Esophagus squamous epithelium (tissue), 5 donors: ENCODE results near the gene TARS2. TPM values are rescaled to one million over a fixed set of nuclear protein-coding genes. Genes with fewer than 3 reads are reported as not detected.

Source experiments
- DNase-seq: peaks from one replicate; lab custom pipeline; 2025; lab: John Stamatoyannopoulos, UW
- H3K27ac ChIP-seq, 4 donors: fragments of 200-600 bp; sonication (generic); one replicate each; pipeline ENCODE4 v1.5.1; 2016 to 2019; ENCODE audit warnings: mild to moderate bottlenecking in 1 of 4
- H3K27me3 ChIP-seq, 4 donors: fragments of 200-600 bp; sonication (generic); 1 replicate in 3 of 4; 2 replicates in 1 of 4; pipeline versions ENCODE4 v1.5.1 to v1.6.0; 2017 to 2021; ENCODE audit warnings: antibody characterized with exemption in 1 of 4
- H3K36me3 ChIP-seq, 3 donors: fragments of 200-600 bp; sonication (generic); one replicate each; pipeline ENCODE4 v1.5.1; 2016 to 2019
- H3K4me1 ChIP-seq, 3 donors: fragments of 200-600 bp; sonication (generic); one replicate each; pipeline ENCODE4 v1.5.1; 2017 to 2019
- H3K4me3 ChIP-seq, 4 donors: fragments of 200-600 bp; sonication (generic); 1 replicate in 3 of 4; 2 replicates in 1 of 4; pipeline ENCODE4 v1.5.1; 2016 to 2019; ENCODE audit warnings: mild to moderate bottlenecking in 2 of 4, moderate library complexity in 1 of 4
- H3K9me3 ChIP-seq, 3 donors: fragments of 200-600 bp; sonication (generic); one replicate each; pipeline ENCODE4 v1.5.1; 2016 to 2019
- POLR2A ChIP-seq, 4 donors: fragments of 450-650 bp; IDR thresholded peaks; one replicate each; pipeline ENCODE4 v1.6.1; 2017; ENCODE audit warnings: antibody characterized with exemption in 4 of 4, mild to moderate bottlenecking in 4 of 4, moderate library complexity in 3 of 4
- WGBS, 2 donors: methylation state at CpG; one replicate each; pipeline ENCODE4 v1.1.5; 2018; 5-methylcytosine and 5-hydroxymethylcytosine counted together
- intact Hi-C: fragments of 100-400 bp; cut with DNase I; formaldehyde crosslinking; loops from one replicate; pipeline ENCODE4 v1.15.0; 2022
- total RNA-seq, 4 donors: library from RNA; depleted of rRNA; stranded (reverse); fragments of >200 nt; gene quantifications; one replicate each; pipeline ENCODE4 v1.1.0, GENCODE V29; 2016
- TF ChIP-seq, protein P1 (sequence below), 6 experiments: fragments of 450-650 bp in 4 of 6; fragments of 200-600 bp in 2 of 6; sonication (generic) in 2 of 6; IDR thresholded peaks; one replicate each; pipeline ENCODE4 v1.5.1; 2016 to 2019; ENCODE audit warnings: antibody characterized with exemption in 6 of 6, mild to moderate bottlenecking in 4 of 6, moderate library complexity in 4 of 6
- donor health status: DM: yes; HTN: yes; CAD: no.

The TARS2 gene
- total RNA-seq, 4 donors from 2014 or later, result 10.5 to 16.5 (median 13.7) TPM

DNA sequence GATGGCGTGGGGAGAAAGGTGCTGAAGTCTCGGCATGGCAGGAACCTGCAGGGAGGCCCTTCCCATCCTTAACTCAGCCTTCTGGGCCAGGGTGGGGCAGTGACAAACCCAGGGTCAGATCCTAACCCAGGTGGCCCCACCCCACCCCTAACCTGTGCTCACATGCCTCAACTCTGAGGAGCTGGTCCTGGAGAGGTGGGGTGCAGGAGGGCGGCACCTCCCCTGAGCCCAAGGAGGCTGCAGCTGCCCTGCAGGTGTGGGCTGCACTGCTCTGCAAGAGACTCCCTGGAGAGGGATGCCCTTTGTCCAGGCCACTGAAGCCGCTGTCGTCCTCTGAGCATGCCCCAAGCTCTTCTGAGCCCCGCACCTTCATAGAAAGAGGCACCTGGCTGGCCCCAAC is 46.8 kb downstream of the TARS2 start:
- 61 to 67% methylated on average over 2 to 4 of the region's 6 CpGs for WGBS, 2 donors
- intact Hi-C loops, result loop anchor here (10.0 kb wide), 1 partner anchor 69 kb away; no protein-coding TSS in a partner anchor
- Histone ChIP-seq H3K27ac (peak overlapping the region; percentile 49 to 90 (median 80)), H3K4me3 (no peak overlapping the region), H3K36me3 (no peaks in the 10 kb centered on the region), H3K4me1 (peaks cover 29 to 69% (median 40%) of the 10 kb centered on the region in 3 donors), H3K27me3 (no peaks in the 10 kb centered on the region), H3K9me3 (no peaks in the 10 kb centered on the region)
- TF ChIP-seq, protein P1, sequence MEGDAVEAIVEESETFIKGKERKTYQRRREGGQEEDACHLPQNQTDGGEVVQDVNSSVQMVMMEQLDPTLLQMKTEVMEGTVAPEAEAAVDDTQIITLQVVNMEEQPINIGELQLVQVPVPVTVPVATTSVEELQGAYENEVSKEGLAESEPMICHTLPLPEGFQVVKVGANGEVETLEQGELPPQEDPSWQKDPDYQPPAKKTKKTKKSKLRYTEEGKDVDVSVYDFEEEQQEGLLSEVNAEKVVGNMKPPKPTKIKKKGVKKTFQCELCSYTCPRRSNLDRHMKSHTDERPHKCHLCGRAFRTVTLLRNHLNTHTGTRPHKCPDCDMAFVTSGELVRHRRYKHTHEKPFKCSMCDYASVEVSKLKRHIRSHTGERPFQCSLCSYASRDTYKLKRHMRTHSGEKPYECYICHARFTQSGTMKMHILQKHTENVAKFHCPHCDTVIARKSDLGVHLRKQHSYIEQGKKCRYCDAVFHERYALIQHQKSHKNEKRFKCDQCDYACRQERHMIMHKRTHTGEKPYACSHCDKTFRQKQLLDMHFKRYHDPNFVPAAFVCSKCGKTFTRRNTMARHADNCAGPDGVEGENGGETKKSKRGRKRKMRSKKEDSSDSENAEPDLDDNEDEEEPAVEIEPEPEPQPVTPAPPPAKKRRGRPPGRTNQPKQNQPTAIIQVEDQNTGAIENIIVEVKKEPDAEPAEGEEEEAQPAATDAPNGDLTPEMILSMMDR (IDR thresholded peaks at IDR 0.05), result no peak
- TF ChIP-seq POLR2A (IDR thresholded peaks at IDR 0.05), result no peak
- no peak for DNase-seq

- TF ChIP-seq, protein P1 (IDR thresholded peaks at IDR 0.05), result no peak
- TF ChIP-seq POLR2A (IDR thresholded peaks at IDR 0.05), result no peak
- Histone ChIP-seq H3K36me3 (no peaks in the 10 kb centered on the region), H3K27me3 (no peaks in the 10 kb centered on the region), H3K9me3 (no peaks in the 10 kb centered on the region), H3K4me1 (peaks cover 29 to 66% (median 35%) of the 10 kb centered on the region in 3 donors), H3K27ac (peak overlapping the region; percentile 31 to 90 (median 80)), H3K4me3 (no peak overlapping the region)
- intact Hi-C loops, result loop anchor here (10.0 kb wide), 1 partner anchor 71 kb away; no protein-coding TSS in a partner anchor
- 84 to 86% methylated on average over 7 to 8 of the region's 14 CpGs for WGBS, 2 donors
- no peak for DNase-seq
Measured at GRCh38 chr1:150535511-150536287, 48.5 kb downstream of the TARS2 start.

DNA sequence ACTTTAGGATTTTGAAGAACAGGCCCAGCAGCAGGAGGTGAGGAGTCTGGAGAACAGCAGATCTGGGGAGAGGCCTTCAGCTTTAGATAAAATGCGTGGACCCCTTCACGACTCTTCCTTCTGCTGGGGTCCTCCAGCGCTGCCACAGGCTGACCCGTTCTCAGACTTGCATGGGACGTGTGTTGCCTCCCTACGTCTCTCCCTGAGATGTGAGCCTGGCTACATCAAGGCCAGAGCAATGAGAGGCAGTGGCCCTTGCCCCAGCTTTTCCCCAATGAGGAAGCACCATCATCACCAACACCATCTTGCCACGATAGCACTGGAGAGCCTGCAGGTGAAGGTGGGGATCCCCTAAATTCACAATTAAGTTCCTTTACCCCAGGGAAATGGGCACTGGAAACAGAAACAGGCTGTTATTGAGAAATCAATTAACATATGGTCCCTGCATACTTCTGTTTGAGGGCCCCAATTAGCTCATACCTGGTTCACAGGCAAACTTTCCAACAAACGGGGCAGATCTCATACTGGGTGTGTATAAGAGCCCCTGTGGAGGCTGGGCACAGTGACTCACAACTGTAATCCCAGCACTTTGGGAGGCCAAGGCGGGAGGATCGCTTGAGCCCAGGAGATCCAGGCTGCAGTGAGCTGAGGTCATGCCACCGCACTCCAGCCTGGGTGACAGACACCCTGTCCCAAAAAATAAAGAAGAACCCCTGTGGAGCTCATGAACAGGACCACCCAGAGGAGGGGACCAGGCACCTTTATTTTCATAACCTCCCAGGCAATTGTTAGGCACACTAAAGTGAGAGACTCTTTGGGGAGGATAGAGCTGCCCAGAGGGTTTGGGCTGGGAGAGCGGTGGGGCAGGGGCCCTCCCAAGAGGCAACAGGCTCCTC is 49.9 kb downstream of the TARS2 start:
- no peaks in the 10 kb centered on the region for H3K27me3 ChIP-seq
- intact Hi-C loops, result loop anchor here (10.0 kb wide), 1 partner anchor 72 kb away; no protein-coding TSS in a partner anchor
- 66 to 93% methylated on average over 4 to 8 of the region's 12 CpGs for WGBS, 2 donors
- TF ChIP-seq, protein P1 (IDR thresholded peaks at IDR 0.05), result peak in 1 of 6 experiments; percentile 5
- TF ChIP-seq POLR2A (IDR thresholded peaks at IDR 0.05), result no peak
- peak overlapping the region; percentile 68 to 90 (median 80) for H3K27ac ChIP-seq
- no peaks in the 10 kb centered on the region for H3K36me3 ChIP-seq
- H3K9me3 ChIP-seq, result no peaks in the 10 kb centered on the region
- peaks cover 28 to 60% (median 35%) of the 10 kb centered on the region in 3 donors for H3K4me1 ChIP-seq
- H3K4me3 ChIP-seq, result no peak overlapping the region
- no peak for DNase-seq

DNA sequence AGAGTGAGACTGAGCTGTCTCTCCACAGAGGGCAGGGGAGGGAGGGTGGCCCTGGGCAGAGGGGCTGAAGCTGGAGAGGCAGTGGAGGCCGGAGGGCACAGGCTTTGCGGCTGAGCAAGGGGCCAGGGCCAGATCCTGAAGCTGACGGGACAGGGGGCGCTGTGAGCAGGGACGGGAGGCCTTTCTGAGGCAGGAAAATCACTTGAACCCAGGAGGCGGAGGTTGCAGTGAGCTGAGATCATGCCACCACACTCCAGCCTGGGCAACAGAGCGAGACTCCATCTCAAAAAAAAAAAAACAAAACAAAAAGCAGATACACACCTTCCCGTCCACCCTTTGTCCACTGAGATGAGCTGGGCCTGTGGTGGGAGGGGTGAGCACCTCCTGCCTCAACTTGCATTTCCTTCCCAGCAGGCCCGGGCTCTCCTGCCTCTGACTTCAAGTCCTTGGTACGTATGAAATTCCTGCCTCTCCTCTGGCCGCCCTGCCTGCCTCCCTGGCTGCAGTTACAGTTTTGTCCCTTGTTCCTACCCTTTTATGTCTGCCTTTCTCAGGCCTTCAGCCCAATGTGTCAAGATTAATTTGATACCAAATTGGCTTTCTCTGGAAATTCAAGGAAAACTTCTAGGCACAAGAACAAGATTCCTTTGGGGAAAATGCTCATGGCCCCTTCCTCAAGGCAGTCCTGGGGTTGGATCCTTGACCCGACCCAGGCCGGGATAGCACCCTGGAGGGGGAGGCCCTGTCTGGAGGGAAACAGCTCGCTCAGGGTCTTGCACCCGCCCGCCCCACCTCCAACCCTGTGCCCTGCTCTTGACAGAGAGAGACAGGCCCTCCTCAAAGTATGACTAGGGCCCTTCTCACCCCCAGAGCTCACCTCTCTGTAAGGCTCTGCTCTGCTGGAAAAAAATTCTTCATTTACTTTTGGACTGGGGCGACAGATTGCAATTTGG is 50.8 kb downstream of the TARS2 start:
- H3K27me3 ChIP-seq, result no peaks in the 10 kb centered on the region
- TF ChIP-seq, protein P1 (IDR thresholded peaks at IDR 0.05), result peak in 1 of 6 experiments; percentile 2
- no peak for TF ChIP-seq POLR2A (IDR thresholded peaks at IDR 0.05)
- no peak for DNase-seq
- H3K4me1 ChIP-seq, result peaks cover 18 to 51% (median 28%) of the 10 kb centered on the region in 3 donors
- intact Hi-C loops, result loop anchor here (10.0 kb wide), 1 partner anchor 73 kb away; no protein-coding TSS in a partner anchor
- no peaks in the 10 kb centered on the region for H3K9me3 ChIP-seq
- H3K27ac ChIP-seq, result peak overlapping the region; percentile 68 to 90 (median 80)
- H3K36me3 ChIP-seq, result no peaks in the 10 kb centered on the region
- WGBS, 2 donors, result 46 to 76% methylated on average over 12 to 14 of the region's 17 CpGs
- no peak overlapping the region for H3K4me3 ChIP-seq
